HG03066 (cell line): ENCODE data around the gene TRMT44.
"Not testable (repeated sequence)": the region's sequence is repeated elsewhere in the genome, so short reads cannot be mapped to it uniquely, and the experiment has no call there.

Source experiments
- ATAC-seq: cut with Tn5 transposase; IDR thresholded peaks from one replicate; pipeline ENCODE4 v1.9.1; 2021; ENCODE audit warnings: low read depth; ENCODE audit not compliant: unreplicated experiment

TRMT44 gene

DNA sequence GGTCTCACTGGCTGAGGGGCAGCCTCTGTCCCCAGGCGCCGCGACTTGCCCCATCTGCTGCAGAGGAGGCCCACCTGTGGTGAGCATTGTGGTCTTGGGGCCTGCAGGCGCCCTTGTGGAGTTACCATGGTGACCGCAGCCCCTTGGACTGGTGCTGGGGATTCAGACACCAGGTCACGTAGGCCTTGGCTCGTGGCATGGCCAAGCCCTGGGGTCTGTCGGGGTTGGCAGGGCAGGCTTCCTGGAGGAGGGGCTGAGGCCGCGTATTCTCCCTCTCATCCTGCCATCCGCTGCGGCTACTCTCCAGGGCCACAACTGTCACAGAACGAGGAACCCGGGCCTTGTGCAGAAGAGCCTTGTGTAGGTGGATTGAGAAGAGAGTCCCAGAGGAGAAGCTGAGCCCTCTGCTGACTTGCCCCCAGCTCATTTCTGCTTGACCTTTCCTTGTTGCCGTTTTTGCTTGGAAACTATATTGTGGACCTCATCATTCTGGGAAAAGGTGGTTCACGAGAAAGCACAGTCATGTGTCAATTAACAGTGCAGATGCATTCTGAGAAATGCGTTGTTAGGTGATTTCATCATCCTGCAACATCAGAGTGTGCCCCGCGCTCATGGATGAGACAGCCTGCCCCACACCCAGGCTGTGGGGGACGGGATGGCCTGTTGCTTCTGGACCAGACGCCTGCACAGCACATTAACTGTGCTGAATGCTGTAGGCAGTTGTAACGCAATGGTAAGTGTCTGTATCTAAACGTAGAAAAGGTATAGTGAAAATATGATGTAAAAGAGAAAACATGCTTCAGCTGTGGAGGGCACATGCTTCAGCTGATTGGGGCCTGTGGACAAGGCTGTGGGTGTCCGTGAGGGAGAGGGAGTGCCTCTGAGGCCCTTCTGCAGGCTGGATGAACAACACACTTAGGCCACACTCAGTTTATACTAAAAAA, 38.5 kb downstream of the TRMT44 start:
- no peak for ATAC-seq

DNA sequence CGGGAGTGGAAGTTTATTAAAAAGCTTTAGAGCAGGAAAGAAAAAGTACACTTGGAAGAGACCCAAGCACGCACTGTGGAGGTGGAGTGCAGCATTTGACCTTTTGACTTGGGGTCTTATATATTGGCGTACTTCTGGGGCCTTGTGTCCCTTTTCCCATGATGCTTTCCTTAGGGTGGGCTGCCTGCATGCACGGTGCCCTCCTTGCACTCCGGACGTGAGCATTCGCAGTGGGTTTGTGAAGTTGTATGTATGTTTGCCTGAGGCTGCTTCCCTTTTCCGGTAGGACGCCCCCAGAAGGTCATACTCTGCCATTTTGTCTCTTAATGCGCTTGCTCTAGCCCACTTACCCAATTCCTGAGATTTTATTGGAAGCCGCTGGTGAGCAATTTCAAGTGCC, 39.6 kb downstream of the TRMT44 start:
- no peak for ATAC-seq

DNA sequence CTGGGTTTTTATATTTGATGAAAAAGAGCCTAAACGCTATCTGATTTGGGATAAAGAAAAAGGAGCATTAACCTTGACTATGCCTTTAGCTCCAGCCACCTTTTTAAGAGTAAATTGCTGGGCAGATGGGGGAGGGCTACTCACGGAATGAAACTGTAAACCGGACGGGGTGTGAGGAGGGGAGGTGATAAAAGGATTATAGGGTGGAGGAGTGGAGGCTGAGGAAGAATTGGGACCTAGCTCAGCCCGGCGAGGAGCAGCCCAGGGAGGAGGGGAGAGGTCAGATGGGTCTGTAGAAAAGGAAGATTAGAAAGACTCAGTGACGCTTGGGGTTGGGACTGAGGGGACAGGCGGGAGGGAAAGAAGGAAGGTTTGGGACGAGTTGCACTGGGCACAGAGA, 46.1 kb downstream of the TRMT44 start:
- not testable (repeated sequence) for ATAC-seq

DNA sequence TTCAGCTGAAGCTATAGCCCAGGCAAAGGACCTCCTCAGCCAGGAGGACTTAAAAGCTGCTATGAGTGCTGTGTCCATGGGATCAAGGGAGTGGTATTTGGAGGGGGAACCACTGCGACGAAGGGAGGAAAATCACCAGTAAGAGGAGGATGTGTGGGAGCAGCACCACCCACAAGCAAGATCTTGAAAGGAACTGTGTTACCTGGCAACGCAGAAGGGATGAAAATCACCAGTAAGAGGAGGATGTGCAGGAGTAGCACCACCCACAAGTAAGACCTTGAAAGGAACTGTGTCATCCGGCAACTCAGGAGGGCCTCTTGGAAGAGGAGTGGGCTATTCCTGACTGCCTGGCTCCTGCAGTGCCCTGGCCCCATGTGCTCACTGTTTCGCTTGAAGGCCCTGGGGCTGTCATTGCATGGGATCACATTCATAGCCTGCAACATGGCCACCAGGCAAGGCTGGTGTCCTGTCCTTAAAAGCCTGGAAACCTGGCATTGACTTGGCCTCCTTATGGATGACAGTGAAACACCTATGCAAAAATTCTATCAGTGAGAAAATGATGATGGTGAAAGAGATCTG, 48.3 kb downstream of the TRMT44 start:
- ATAC-seq: no peak

DNA sequence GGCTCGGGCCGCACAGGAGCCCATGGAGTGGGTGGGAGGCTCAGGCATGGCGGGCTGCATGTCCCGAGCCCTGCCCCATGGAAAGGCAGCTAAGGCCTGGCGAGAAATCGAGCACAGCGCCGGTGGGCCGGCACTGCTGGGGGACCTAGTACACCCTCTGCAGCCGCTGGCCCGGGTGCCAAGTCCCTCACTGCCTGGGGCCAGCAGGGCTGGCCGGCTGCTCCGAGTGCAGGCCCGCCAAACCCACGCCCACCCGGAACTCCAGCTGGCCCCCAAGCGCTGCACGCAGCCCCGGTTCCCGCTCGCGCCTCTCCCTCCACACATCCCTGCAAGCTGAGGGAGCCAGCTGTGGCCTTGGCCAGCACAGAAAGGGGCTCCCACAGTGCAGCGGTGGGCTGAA, 50.9 kb downstream of the TRMT44 start:
- not testable (repeated sequence) for ATAC-seq

DNA sequence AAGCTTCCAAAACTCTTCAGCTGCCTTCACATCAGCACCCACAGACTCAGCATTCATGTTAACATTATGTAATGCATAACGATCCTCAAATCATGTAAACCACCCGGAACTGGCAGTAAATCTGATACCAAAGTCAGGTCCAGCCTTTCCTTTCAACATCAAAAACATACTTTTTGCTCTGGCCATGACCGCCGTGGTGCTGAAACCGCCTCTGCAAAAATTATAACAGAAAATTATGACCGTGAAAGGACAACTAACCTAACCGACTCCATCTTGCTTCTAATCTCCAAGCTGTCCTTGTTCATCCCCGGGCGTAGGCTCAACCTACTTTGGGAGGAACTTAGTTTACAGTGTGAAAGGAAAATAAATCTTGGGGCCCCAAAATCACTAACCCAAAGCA, 51.6 kb downstream of the TRMT44 start:
- no peak for ATAC-seq

DNA sequence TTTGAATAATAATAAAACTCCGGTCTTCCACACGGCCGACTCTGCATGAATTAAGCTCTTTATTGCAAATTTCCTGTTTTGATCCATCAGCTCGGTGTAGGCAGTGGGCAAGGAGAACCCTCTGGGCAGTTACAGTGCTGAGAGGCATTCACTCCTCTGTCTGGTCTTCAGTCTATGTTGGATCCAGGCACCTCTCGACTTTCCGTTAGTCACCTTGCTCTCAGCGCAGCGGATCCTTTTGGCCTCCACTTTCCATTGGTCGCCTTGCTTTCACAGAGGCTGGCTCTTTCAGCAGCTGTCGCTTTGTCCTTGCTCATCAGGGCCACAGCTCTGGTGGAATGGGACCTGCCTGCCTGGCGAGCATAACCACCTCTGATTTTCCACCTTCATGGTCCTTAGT, 52.9 kb downstream of the TRMT44 start:
- ATAC-seq: no peak

DNA sequence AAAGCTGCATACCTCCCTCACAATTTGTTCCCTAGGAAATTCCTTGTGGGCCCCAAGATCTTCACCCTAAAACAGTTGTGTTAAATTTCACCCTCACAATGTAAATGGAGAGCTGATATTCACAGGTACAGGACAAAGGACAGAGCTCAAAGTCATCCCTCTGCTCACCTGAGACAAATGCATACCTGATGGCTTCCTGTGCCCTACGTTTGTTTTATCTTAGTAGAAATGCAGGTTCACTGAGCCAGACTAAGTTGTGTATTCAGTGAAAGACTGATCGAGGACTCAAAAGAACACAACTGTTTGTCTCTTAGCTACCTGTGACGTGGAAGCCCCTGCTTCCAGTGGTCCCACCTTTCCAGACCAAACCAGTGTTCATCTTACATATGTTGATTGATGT, 53.6 kb downstream of the TRMT44 start:
- no peak for ATAC-seq

DNA sequence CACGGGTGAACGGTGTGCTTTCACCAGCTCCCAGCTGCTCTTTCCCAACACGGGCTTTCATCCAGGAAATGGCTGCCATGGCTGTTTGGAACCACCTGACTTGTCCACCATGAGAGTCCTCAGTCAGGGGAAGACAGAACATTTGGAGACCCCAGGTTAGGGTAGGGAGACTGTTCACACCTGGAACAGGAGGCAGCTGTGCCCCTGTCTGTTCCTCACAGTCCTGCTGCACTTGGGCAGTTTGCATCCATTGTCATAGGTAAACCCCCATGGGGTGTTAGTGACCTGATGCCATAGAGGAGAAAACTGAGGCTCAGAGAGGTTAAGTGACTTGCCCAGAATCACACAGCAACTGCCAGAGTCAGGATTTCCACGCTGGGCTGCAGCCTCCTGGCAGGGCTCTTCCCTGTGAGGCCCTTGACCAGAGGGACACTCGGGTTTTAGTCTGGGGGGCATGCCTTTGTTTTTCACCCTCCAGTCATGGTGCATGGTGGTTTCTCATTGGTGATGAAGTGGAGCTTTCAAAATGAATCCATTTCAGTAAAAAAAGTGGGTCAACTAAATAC, 54.5 kb downstream of the TRMT44 start:
- ATAC-seq: no peak

DNA sequence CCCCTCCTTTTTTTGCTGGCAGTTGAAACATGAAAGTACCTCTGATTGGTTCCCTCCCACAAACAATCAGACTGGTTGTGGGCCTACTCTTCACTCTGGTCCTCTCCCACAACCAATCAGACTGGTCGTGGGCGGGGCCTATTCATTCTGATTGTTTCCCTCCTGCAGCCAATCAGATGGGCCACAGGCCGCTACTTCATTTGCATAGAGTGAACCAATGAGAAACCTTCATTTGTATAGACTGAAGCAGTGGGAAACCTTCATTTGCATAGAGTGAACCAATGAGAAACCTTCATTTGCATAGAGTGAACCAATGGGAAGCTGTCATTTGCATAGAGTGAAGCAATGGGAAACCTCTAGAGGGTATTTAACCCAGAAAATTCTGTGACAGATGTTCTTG, 55.2 kb downstream of the TRMT44 start:
- no peak for ATAC-seq

DNA sequence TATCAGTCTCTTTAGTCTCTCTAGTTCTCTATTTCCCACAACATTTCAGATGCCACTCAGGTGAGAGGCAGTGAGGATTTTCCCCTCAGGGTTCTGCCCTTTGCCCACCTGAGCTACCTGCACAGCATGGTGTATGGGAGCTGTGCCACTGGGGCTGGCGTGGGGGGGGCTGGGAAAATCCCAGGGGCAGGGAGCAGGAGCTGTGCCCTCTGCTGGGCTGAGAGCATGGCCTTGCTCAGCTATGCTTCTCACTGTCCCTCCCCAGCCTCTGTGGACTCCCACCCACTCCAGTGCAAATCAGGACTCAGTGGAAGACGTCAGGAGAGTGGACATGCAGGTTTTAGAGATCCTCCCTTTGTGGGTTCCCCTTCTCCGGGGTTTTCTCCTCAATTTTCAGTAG, 57.2 kb downstream of the TRMT44 start:
- ATAC-seq: no peak

DNA sequence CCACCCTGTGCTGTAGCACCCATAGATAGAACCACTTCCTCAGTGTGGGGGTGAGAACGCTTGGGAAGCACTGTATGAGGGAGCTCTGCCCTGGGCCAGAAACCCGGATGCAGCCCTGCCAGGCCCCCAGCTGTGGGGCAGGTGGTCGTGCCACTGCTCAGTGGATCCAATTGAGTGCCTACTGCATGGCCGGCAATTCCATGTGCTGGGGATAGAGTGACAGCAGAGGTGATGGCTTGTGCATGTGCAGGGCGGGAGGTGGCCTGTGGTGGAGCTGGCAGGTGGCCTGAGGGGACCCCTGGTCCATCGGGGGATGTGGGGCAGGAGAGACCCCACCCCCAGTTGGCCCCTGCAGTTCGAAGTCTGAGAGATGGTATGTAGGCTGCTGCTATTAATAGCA, 60.4 kb downstream of the TRMT44 start:
- ATAC-seq: no peak

DNA sequence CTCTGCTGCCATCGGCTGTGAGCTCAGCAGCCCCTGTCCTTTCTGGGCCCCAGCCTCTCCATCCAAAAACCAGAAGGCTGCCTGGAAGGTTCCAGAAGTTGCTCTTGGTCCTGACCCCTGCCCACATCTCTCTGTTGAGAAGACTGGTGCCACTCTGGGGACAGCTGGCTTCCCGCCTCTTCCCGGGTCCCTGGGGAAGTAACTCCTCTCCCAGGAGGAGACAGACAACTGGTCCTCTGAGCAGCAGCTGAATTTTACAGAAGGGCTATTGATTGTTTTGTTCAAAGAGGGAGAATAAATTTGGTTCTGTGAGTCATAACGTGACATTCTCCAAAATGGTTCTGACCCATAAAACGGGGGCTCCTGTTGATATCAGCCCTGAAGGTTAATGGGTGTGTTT, 61.2 kb downstream of the TRMT44 start:
- no peak for ATAC-seq

DNA sequence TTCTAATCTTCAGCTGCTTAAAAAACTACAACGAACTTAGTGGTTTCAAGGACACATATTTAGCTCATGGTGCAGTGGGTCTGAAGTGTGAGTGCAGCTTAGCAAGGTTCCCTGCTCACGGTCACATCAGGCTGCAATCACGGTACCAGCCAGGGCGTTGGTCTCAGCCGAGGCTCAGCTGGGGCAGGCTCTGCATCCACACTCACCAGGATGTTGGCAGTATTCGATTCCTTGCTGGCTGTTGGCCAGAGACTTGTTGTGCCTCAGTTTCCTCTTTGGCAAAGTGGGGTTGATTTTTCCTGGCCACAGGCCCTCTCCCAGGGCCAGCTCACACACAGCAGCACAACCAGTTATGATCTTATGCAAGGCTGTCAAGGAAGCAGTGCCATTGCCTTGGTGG, 61.8 kb downstream of the TRMT44 start:
- ATAC-seq: no peak

DNA sequence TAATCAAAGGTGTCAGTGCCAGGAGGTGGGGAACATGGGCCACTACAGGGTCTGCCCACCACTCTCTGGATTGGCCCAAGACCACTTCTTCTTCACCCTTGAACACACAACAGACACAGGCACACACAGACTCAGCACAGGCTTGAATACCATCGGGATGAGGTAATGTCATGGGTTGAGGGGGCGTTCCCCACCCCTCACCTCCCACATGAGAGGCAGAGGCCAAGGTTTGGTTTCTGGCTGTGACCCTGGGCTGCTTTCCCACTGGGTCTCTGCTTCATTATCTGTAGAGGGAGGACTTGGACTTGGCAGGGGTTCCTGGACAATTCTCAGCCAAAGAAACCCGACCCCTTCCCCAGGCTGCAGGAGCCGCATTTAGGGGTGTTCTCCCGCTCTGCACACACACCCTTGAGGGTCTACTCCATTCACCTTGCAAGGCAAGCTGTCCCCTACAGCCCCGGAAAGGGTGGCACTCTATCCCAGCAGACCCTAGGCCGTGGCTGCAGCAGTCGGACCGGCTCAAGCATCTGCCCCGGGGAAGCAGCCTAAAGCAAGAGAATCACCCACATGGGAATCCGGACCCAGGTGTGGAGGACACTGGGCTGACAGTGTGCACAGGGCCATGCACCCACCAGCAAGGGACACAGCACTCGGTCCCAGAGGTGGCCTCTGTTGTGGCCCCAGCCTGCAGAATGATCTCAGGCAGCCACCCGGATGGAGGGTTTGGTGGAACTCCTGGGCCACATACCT, 62.4 kb downstream of the TRMT44 start:
- ATAC-seq: no peak

DNA sequence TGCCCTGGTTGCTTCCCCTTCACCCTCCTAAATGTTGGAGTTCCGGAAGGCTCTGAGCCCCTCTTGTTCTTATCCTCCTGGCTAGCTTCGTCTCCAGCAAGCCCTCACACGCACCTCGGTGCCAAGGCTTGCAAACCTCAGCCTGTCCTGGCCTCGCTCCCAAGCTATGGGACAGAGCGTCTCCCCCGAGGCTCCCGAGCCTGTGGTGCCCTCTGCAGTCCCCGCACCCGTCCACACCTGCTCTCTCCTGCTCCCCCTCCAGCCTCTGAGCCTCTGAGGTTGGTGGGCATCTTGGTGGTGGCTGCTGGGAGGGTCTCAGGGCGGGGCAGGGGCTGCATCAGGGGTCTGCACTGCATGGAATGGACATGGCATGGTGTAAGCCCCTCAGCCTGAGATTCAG, 63.2 kb downstream of the TRMT44 start:
- ATAC-seq: no peak

DNA sequence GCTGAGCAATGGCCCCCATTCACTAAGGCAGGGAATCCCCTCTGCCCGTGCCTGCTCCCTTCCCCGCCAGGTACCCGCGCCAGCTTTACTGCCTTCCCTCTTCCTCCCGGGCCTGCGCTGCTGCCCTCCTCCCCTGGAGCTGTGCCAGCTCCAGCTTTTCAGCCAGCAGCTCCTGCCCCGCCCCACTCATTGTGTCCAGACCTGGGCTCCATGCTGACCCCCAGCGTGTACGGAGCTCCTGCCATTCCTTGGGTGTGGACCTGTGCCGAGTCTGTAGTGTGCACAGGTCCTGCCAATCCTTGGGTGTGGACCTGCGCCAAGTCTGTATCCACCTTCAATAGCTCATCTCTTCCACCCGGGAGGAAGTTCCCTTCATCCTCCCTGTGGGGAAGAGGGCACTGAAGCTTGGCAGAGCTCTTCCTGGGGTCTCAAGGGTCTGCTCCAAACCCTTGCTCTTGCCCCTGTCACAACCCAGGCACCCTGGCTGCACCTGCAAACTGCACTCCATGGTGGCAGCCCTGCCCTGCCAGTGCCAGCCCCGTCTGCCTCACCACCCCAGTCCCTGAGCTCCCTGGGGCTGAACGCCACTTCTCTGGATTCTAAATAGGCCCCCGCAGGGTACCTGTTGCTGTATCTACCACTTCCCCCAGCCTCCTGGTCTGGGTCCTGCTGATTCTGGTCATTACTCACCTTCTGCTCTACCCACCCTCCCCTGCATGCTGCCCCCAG, 63.9 kb downstream of the TRMT44 start:
- ATAC-seq: no peak

DNA sequence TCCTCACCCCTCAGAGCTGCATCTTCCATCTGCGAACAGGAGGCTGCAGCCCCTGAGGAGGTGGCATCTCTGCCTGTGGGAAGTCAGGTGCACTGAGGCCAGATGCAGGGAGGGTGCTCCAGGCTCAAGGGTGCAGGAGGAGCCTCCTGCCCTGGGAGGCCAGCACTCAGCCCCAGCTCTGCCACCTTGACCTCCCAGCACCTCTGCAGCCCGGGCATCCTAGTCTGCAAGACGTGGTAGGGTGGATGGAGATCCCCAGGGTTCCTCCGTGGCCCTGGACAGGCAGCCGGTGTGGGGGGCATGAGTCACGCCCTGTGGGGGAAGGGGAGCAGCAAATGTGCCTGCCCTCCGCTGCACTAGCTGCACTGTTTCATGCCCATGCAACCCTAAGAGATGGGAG, 64.7 kb downstream of the TRMT44 start:
- no peak for ATAC-seq

DNA sequence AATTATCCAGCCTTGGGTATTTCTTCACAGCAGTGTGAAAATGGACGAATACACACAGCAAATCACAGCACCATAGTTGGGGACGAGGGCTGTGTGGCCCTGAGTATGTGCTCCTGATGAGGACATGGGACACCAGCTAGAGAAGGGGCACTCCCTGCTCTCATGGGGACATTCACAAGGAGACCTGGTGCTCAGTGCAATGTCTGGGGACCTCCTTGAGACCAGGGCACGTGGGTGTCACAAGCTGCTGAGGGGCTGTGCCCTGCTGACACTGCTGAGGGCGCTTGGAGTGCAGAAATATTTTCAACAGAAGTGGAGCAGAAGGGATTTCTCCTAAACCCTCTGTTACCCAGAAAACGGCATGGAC, 65.4 kb downstream of the TRMT44 start:
- ATAC-seq: no peak

DNA sequence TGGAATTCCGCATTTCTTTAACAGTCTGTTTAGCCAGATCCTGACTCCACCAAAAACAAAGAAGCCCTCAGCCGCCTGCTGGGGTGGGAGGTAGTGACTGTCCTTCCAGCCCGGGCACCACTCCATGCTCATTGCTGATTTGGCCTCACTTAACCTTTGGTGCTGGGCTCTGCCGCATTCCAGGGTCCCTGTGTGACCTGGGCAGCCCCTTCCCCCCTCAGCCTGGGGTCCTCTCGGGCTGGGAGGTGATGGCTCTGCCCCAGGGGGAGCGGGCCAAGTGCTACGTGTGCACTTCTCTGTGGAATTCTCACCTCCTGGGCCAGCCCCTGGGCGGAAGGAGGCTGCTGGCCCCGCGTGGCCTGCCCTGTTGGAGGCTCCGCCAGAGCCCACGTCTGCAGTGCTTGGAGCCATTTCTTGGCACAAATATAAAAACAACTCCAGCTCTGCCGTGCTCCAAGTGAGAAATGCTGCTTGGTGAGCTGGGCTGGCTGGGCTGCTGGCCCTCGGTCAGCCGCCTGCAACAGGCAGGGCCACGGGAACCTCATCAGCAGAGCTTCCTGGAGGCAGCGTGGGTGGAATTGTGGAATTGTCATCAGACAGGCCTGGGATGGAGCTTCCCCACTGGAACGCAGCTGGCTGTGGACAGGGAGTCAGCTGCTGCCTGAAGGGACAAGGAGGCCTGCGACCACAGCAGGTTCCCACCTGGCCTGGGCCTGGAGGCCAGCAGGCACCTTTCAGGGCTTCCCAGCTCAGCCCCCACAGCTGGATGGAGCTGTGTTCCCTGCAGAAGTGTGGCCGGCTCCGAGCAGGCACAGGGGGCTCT, 66.0 kb downstream of the TRMT44 start:
- ATAC-seq: no peak
